K562 (cell line): ENCODE measurements around the gene CD248. TPM values are rescaled to one million over a fixed set of nuclear protein-coding genes. Genes with fewer than 3 reads are reported as not detected.

Experiments used
- AFF4 ChIP-seq: sonication (generic); formaldehyde crosslinking; IDR thresholded peaks from 2 replicates; pipeline ENCODE4 v1.8.0; 2023; ENCODE audit warnings: mild to moderate bottlenecking, missing genetic modification reagents
- BRD9 ChIP-seq: fragments of 450-650 bp; IDR thresholded peaks from 2 replicates; pipeline ENCODE4 v1.6.1; 2018; ENCODE audit warnings: low read depth; ENCODE audit not compliant: partially characterized antibody
- CLOCK ChIP-seq: fragments of 250-450 bp; sonication (Bioruptor Pico); IDR thresholded peaks from 2 replicates; pipeline ENCODE4 v1.4.0; 2020; ENCODE audit warnings: mild to moderate bottlenecking, moderate library complexity, borderline replicate concordance
- CREB3L1 ChIP-seq: fragments of 450-650 bp; IDR thresholded peaks from 2 replicates; pipeline ENCODE4 v1.6.1; 2014; ENCODE audit warnings: low read depth, mild to moderate bottlenecking, moderate library complexity, borderline replicate concordance
- ELF4 ChIP-seq: fragments of 450-650 bp; formaldehyde crosslinking; IDR thresholded peaks from 2 replicates; pipeline ENCODE4 v1.4.0; 2022; ENCODE audit warnings: missing genetic modification characterization
- NR1H2 ChIP-seq: sonication (generic); formaldehyde crosslinking; IDR thresholded peaks from 2 replicates; pipeline ENCODE4 v1.4.0; 2020; ENCODE audit warnings: mild to moderate bottlenecking, missing genetic modification reagents
- POLR2B ChIP-seq: fragments of 450-650 bp; IDR thresholded peaks from 2 replicates; pipeline ENCODE4 v1.6.1; 2018; ENCODE audit warnings: low read depth; ENCODE audit not compliant: partially characterized antibody
- RHOXF2B ChIP-seq: fragments of 250-450 bp; sonication (Bioruptor Pico); conservative IDR thresholded peaks from 2 replicates; pipeline ENCODE4 v1.5.1; 2021
- TEAD4 ChIP-seq, 2 experiments: sonication (generic) in 1 of 2; formaldehyde crosslinking in 1 of 2; IDR thresholded peaks; 2 replicates each; pipeline versions ENCODE4 v1.6.1 to v1.8.0; 2012 to 2022; ENCODE audit warnings: borderline replicate concordance in 1 of 2, inconsistent platforms in 1 of 2, low read length in 1 of 2, mild to moderate bottlenecking in 1 of 2, missing genetic modification reagents in 1 of 2
- THRA ChIP-seq: fragments of 450-650 bp; IDR thresholded peaks from 2 replicates; pipeline ENCODE4 v1.6.1; 2017; ENCODE audit warnings: mild to moderate bottlenecking, moderate library complexity
- VEZF1 ChIP-seq: fragments of 200-800 bp; sonication (Bioruptor generic); IDR thresholded peaks from 2 replicates; pipeline ENCODE4 v1.6.1; 2017; ENCODE audit warnings: missing genetic modification characterization, missing compliant biosample characterization
- ZBTB12 ChIP-seq: fragments of 250-450 bp; sonication (Bioruptor Pico); IDR thresholded peaks from 2 replicates; pipeline ENCODE4 v1.4.0; 2020
- ZNF551 ChIP-seq: fragments of 250-450 bp; sonication (Bioruptor Pico); IDR thresholded peaks from 2 replicates; pipeline ENCODE4 v1.5.0; 2021; ENCODE audit warnings: mild to moderate bottlenecking, moderate library complexity
- polyA plus RNA-seq, 8 experiments: library from polyadenylated mRNA; depleted of rRNA in 4 of 8; stranded (reverse) in 5 of 8; unstranded in 3 of 8; fragments of >200 nt; fragmentation: Nextera tagmentation in 2 of 8; fragmentation: Illumina TruSeq in 1 of 8; extraction: Ambion mirVana in 2 of 8; extraction: Trizol in 1 of 8; gene quantifications; 2 replicates each; pipeline versions ENCODE4 v1.2.1 to v1.2.3, GENCODE V29; 2011 to 2014; ENCODE audit warnings: inconsistent platforms in 1 of 8, missing spikeins in 1 of 8
- total RNA-seq, 7 experiments: library from RNA; depleted of rRNA in 6 of 7; stranded (reverse); fragments of >200 nt in 6 of 7; fragmentation: Illumina TruSeq in 2 of 7; extraction: Trizol in 2 of 7; gene quantifications; 2 replicates each; pipeline versions ENCODE4 v1.2.1 to v1.2.3, GENCODE V29; 2011 to 2021; ENCODE audit warnings: low replicate concordance in 1 of 7

CD248 gene
- total and polyA plus RNA-seq, 9 of the 15 experiments (the other 6 are each of a cell fraction or from before 2014, with no cell fraction given), result 0.09 TPM; not detected in 8

- no peak for TF ChIP-seq ZNF551
- TF ChIP-seq THRA, result no peak
- TF ChIP-seq NR1H2 (CRISPR knock-in tag), result no peak
- TF ChIP-seq BRD9, result no peak
- no peak for TF ChIP-seq POLR2B
- TF ChIP-seq CLOCK (CRISPR knock-in tag), result no peak
- TF ChIP-seq VEZF1 (CRISPR knock-in tag), result peak; percentile 60
- no peak for TF ChIP-seq AFF4 (CRISPR knock-in tag)
- TF ChIP-seq RHOXF2B (CRISPR knock-in tag), result no peak
- no peak for TF ChIP-seq TEAD4 (IDR thresholded peaks at IDR 0.05; ENCODE audit: low read length)
- TF ChIP-seq TEAD4 (CRISPR knock-in tag; IDR thresholded peaks at IDR 0.05; ENCODE audit: borderline replicate concordance), result no peak
- TF ChIP-seq CREB3L1, result no peak
- TF ChIP-seq ZBTB12 (CRISPR knock-in tag), result no peak
- TF ChIP-seq ELF4, result 0 out of 2 replicates have a peak, but pooled peaks have one; percentile 28
Measured at GRCh38 chr11:66336234-66337102, 19.6 kb upstream of the CD248 start, which contains the start of gene RIN1 (continued).
